Measurements from ENCODE around the gene CLEC16A. TPM values are rescaled to one million over a fixed set of nuclear protein-coding genes. Genes with fewer than 3 reads are reported as not detected.

The CLEC16A gene
- total and polyA plus RNA-seq, 4 donors: 14.3 to 44.4 (median 26.4) TPM

DNA sequence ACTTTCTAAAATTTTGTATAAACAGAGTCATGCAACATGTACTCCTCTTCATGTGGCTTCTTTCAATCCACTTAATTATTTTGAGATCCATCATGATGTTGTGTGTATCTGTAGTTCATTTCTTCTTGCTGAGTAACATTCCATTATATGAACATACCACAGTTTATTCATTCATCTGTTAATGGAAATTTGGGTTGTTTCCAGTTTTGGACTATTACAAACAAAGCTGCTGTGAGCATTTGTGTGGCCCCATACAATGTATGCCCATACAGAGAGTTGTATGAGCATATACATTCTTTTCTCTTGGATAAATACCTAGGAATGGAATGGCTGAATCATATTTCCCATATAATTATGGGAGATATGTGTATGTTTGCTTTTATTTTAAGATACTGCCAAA is 85.6 kb downstream of the CLEC16A start:
- TF ChIP-seq CTCF (IDR thresholded peaks at IDR 0.05; ENCODE audit: control extremely low read depth, extremely low read depth): no peak
- no peak for DNase-seq
- peaks cover 14 to 36% (median 18%) of the 10 kb centered on the region in 4 donors for H3K36me3 ChIP-seq (ENCODE audit: control insufficient read depth in 4 of 4, insufficient read depth in 4 of 4, low read length in 4 of 4)
- no peak overlapping the region for H3K27ac ChIP-seq (ENCODE audit: low read depth in 1 of 2, low read length in 1 of 2)
- no peak overlapping the region for H3K4me3 ChIP-seq
- H3K9me3 ChIP-seq (ENCODE audit: control insufficient read depth in 4 of 4, insufficient read depth in 3 of 4, low read length in 3 of 4): peaks cover 0 to 5% (median 2%) of the 10 kb centered on the region in 4 donors
- no peaks in the 10 kb centered on the region for H3K27me3 ChIP-seq (ENCODE audit: control insufficient read depth in 3 of 3, insufficient read depth in 3 of 3, low read length in 2 of 3)
- H3K4me1 ChIP-seq (ENCODE audit: control insufficient read depth in 5 of 5, insufficient read depth in 5 of 5, low read length in 5 of 5): peaks cover 4 to 29% (median 16%) of the 10 kb centered on the region in 5 donors
- H3K9ac ChIP-seq (ENCODE audit: insufficient read depth in 1 of 2, low read length in 2 of 2): no peak overlapping the region
- ATAC-seq (ENCODE audit: insufficient read depth, low FRiP score): no peak

GRCh38 chr16:11030990-11031510 is 86.7 kb downstream of the CLEC16A start:
- H3K27ac ChIP-seq (ENCODE audit: low read depth in 1 of 2, low read length in 1 of 2): no peak overlapping the region
- peaks cover 4 to 31% (median 16%) of the 10 kb centered on the region in 5 donors for H3K4me1 ChIP-seq (ENCODE audit: control insufficient read depth in 5 of 5, insufficient read depth in 5 of 5, low read length in 5 of 5)
- H3K27me3 ChIP-seq (ENCODE audit: control insufficient read depth in 3 of 3, insufficient read depth in 3 of 3, low read length in 2 of 3): no peaks in the 10 kb centered on the region
- 96% methylated on average over 7 of the region's 7 CpGs for WGBS, 2 donors
- TF ChIP-seq CTCF (IDR thresholded peaks at IDR 0.05; ENCODE audit: control extremely low read depth, extremely low read depth): no peak
- H3K36me3 ChIP-seq (ENCODE audit: control insufficient read depth in 4 of 4, insufficient read depth in 4 of 4, low read length in 4 of 4): peaks cover 9 to 26% (median 14%) of the 10 kb centered on the region in 4 donors
- peaks cover 0 to 7% (median 2%) of the 10 kb centered on the region in 4 donors for H3K9me3 ChIP-seq (ENCODE audit: control insufficient read depth in 4 of 4, insufficient read depth in 3 of 4, low read length in 3 of 4)
- ATAC-seq (ENCODE audit: insufficient read depth, low FRiP score) (no peak), DNase-seq (no peak)
- H3K9ac ChIP-seq (ENCODE audit: insufficient read depth in 1 of 2, low read length in 2 of 2): no peak overlapping the region
- no peak overlapping the region for H3K4me3 ChIP-seq

GRCh38 chr16:11032000-11032921 is 87.9 kb downstream of the CLEC16A start:
- Histone ChIP-seq H3K9me3 (ENCODE audit: control insufficient read depth in 4 of 4, insufficient read depth in 3 of 4, low read length in 3 of 4) (peaks cover 0 to 7% (median under 1%) of the 10 kb centered on the region in 4 donors), H3K9ac (ENCODE audit: insufficient read depth in 1 of 2, low read length in 2 of 2) (no peak overlapping the region), H3K4me3 (no peak overlapping the region), H3K4me1 (ENCODE audit: control insufficient read depth in 5 of 5, insufficient read depth in 5 of 5, low read length in 5 of 5) (peaks cover 4 to 34% (median 16%) of the 10 kb centered on the region in 5 donors), H3K27ac (ENCODE audit: low read depth in 1 of 2, low read length in 1 of 2) (peak overlapping the region in 1 of 2 donors; percentile 10), H3K27me3 (ENCODE audit: control insufficient read depth in 3 of 3, insufficient read depth in 3 of 3, low read length in 2 of 3) (no peaks in the 10 kb centered on the region), H3K36me3 (ENCODE audit: control insufficient read depth in 4 of 4, insufficient read depth in 4 of 4, low read length in 4 of 4) (peaks cover 3 to 16% (median 12%) of the 10 kb centered on the region in 4 donors)
- ATAC-seq (ENCODE audit: insufficient read depth, low FRiP score) (no peak), DNase-seq (no peak)
- 91 to 93% methylated on average over 16 of the region's 16 CpGs for WGBS, 2 donors
- no peak for TF ChIP-seq CTCF (IDR thresholded peaks at IDR 0.05; ENCODE audit: control extremely low read depth, extremely low read depth)

Measured in lung (tissue), 12 donors.